Endothelial cell of umbilical vein (primary cell): ENCODE data around the gene CDC42EP5. TPM values are rescaled to one million over a fixed set of nuclear protein-coding genes. Genes with fewer than 3 reads are reported as not detected.

Source experiments
- BruUV-seq: library from RNA; stranded (reverse); fragments of 400-500 nt; replicated peaks from 2 replicates; lab custom pipeline; 2021; lab: Mats Ljungman, UMichigan
- CTCF ChIA-PET: fragments of 300-600, 350-600 bp; sonication (Branson Sonifier 250); formaldehyde crosslinking; loops from one replicate; lab custom pipeline; 2021; ENCODE audit warnings: antibody characterized with exemption, inconsistent platforms; lab: Charles Lee
- POLR2A ChIA-PET: fragments of 300-600, 350-600 bp; sonication (Branson Sonifier 250); formaldehyde crosslinking; loops from one replicate; lab custom pipeline; 2021; ENCODE audit warnings: antibody characterized with exemption, inconsistent platforms; lab: Charles Lee
- DNase-seq: peaks from one replicate; pipeline ENCODE4 v3.0.0-alpha.2; 2011; ENCODE audit warnings: low read depth, low spot score
- FAIRE-seq: peaks from 2 replicates; lab custom pipeline; 2011; peaks lifted over from hg19 to GRCh38; lab: Jason Lieb, UNC
- H2AFZ ChIP-seq: 2 replicates; pipeline ENCODE4 v1.6.0; 2012; ENCODE audit warnings: low read depth, low read length, control low read depth, inconsistent platforms
- H3K27ac ChIP-seq: 2 replicates; pipeline ENCODE4 v1.5.1; 2011; ENCODE audit warnings: low read depth, mild to moderate bottlenecking, control low read depth, low read length, moderate library complexity; ENCODE audit not compliant: insufficient read depth
- H3K27me3 ChIP-seq, 2 experiments: 2 replicates each; pipeline versions ENCODE4 v1.6.0 to v1.6.1; 2011; ENCODE audit warnings: low read length in 2 of 2, mixed read lengths in 1 of 2; ENCODE audit not compliant: control insufficient read depth in 2 of 2, insufficient read depth in 2 of 2
- H3K36me3 ChIP-seq, 2 experiments: 2 replicates in 1 of 2; 3 replicates in 1 of 2; pipeline ENCODE4 v1.5.1; 2011; ENCODE audit warnings: low read length in 2 of 2, mild to moderate bottlenecking in 1 of 2, moderate library complexity in 1 of 2; ENCODE audit not compliant: control insufficient read depth in 2 of 2, insufficient read depth in 2 of 2; ENCODE audit errors: extremely low read depth in 1 of 2
- H3K4me1 ChIP-seq: 3 replicates; pipeline ENCODE4 v1.5.1; 2011; ENCODE audit warnings: mild to moderate bottlenecking, low read length; ENCODE audit not compliant: control insufficient read depth, insufficient read depth; ENCODE audit errors: extremely low read depth
- H3K4me2 ChIP-seq: 2 replicates; pipeline ENCODE4 v1.6.1; 2011; ENCODE audit warnings: low read length, control low read depth, mixed read lengths; ENCODE audit not compliant: insufficient read depth
- H3K4me3 ChIP-seq, 3 experiments: fragments of 200-600 bp in 1 of 3; sonication (generic), shearing (Covaris generic) in 1 of 3; replicated peaks in 1 of 3; 2 replicates each; pipeline ENCODE4 v1.5.1; 2011 to 2016; ENCODE audit warnings: control low read depth in 3 of 3, low read length in 3 of 3, mild to moderate bottlenecking in 2 of 3, inconsistent platforms in 1 of 3, low read depth in 1 of 3, moderate library complexity in 1 of 3; ENCODE audit not compliant: insufficient read depth in 1 of 3
- H3K79me2 ChIP-seq: 2 replicates; pipeline ENCODE4 v1.6.0; 2012; ENCODE audit warnings: low read length, inconsistent platforms; ENCODE audit not compliant: control insufficient read depth, insufficient read depth
- H3K9ac ChIP-seq: replicated peaks from 2 replicates; pipeline ENCODE3; 2011; ENCODE audit warnings: low read length, control low read depth; ENCODE audit not compliant: insufficient read depth; ENCODE audit errors: extremely low read depth
- H3K9me1 ChIP-seq: replicated peaks from 3 replicates; pipeline ENCODE4 v1.6.0; 2011; ENCODE audit warnings: mild to moderate bottlenecking, low read length; ENCODE audit not compliant: control insufficient read depth, insufficient read depth; ENCODE audit errors: extremely low read depth
- H3K9me3 ChIP-seq: replicated peaks from 2 replicates; pipeline ENCODE4 v1.5.1; 2012; ENCODE audit warnings: low read length, inconsistent platforms; ENCODE audit not compliant: control insufficient read depth, insufficient read depth
- H4K20me1 ChIP-seq: replicated peaks from 2 replicates; pipeline ENCODE3; 2011; ENCODE audit warnings: mild to moderate bottlenecking, low read length; ENCODE audit not compliant: control insufficient read depth, insufficient read depth; ENCODE audit errors: extremely low read depth
- CTCF ChIP-seq, 2 donors: IDR thresholded peaks; 1 replicate in 1 of 2; 2 replicates in 1 of 2; pipeline ENCODE4 v1.5.1; 2011; ENCODE audit warnings: low read length in 2 of 2, mild to moderate bottlenecking in 2 of 2, moderate library complexity in 2 of 2, control low read depth in 1 of 2, inconsistent platforms in 1 of 2, low read depth in 1 of 2; ENCODE audit not compliant: insufficient read depth in 1 of 2; ENCODE audit errors: extremely low read depth in 1 of 2
- EZH2 ChIP-seq: IDR thresholded peaks from 2 replicates; pipeline ENCODE4 v1.6.1; 2012; ENCODE audit warnings: borderline replicate concordance, low read depth, mild to moderate bottlenecking, moderate library complexity, low read length, inconsistent platforms; ENCODE audit not compliant: severe bottlenecking
- FOS ChIP-seq: IDR thresholded peaks from 2 replicates; pipeline ENCODE4 v1.6.1; 2011; ENCODE audit warnings: mild to moderate bottlenecking, low read length, moderate library complexity, borderline replicate concordance; ENCODE audit not compliant: insufficient read depth
- GATA2 ChIP-seq: IDR thresholded peaks from 2 replicates; pipeline ENCODE4 v1.7.0; 2011; ENCODE audit warnings: low read depth, mild to moderate bottlenecking, moderate library complexity, mixed read lengths, low read length; ENCODE audit not compliant: insufficient read length, insufficient read depth
- JUN ChIP-seq: IDR thresholded peaks from 2 replicates; pipeline ENCODE4 v1.6.1; 2011; ENCODE audit warnings: borderline replicate concordance, low read depth; ENCODE audit not compliant: insufficient read length, insufficient read depth
- MAX ChIP-seq: IDR thresholded peaks from 2 replicates; pipeline ENCODE4 v1.6.1; 2011; ENCODE audit not compliant: insufficient read depth, insufficient read length
- MYC ChIP-seq: IDR thresholded peaks from one replicate; pipeline ENCODE4 v1.6.1; 2011; ENCODE audit warnings: mild to moderate bottlenecking, low read depth, low read length
- POLR2A ChIP-seq: IDR thresholded peaks from 2 replicates; pipeline ENCODE4 v1.6.1; 2012; ENCODE audit warnings: low read depth, mild to moderate bottlenecking, control low read depth, low read length
- POLR2AphosphoS5 ChIP-seq: IDR thresholded peaks from 2 replicates; pipeline ENCODE4 v1.6.1; 2012; ENCODE audit warnings: low read depth, mild to moderate bottlenecking, control low read depth, low read length, moderate library complexity; ENCODE audit not compliant: insufficient read depth
- dilution Hi-C: fragments of 300-500 bp; cut with MboI; formaldehyde crosslinking; loops from one replicate; pipeline ENCODE4 v1.15.0; 2019; ENCODE audit warnings: low sequenced_read_pairs; ENCODE audit not compliant: extremely low pct_ligation_motif_present
- intact Hi-C: fragments of 100-400 bp; cut with micrococcal nuclease; formaldehyde crosslinking; loops from one replicate; pipeline ENCODE4 v1.10.0; 2022
- polyA plus RNA-seq, 4 experiments: library from polyadenylated mRNA; depleted of rRNA in 3 of 4; stranded (reverse) in 3 of 4; unstranded in 1 of 4; fragments of >200 nt; gene quantifications; 2 replicates each; pipeline versions ENCODE4 v1.2.1 to v1.2.3, GENCODE V29; 2011 to 2012; ENCODE audit warnings: missing spikeins in 1 of 4
- total RNA-seq: library from RNA; stranded (reverse); gene quantifications from 2 replicates; pipeline ENCODE4 v1.2.3, GENCODE V29; 2021

The CDC42EP5 gene
- total and polyA plus RNA-seq, 2 donors (not counting 3 experiments of a cell fraction or from before 2014, with no cell fraction given), result 37.3 to 85.5 TPM

GRCh38 chr19:54424660-54425381 is 48.3 kb downstream of the CDC42EP5 start:
- TF ChIP-seq MAX (no peak), POLR2A (no peak), EZH2 (no peak), JUN (no peak), GATA2 (no peak), POLR2AphosphoS5 (no peak), MYC (no peak), FOS (no peak), CTCF (IDR thresholded peaks at IDR 0.05; ENCODE audit: extremely low read depth in 1 of 2, insufficient read depth in 1 of 2, low read depth in 1 of 2, low read length in 2 of 2) (no peak)
- intact Hi-C loops, result no loop called here
- POLR2A ChIA-PET, result no interaction called here

More at GRCh38 chr19:54424660-54425381, 48.3 kb downstream of the CDC42EP5 start:
- no peaks in the 10 kb centered on the region for H3K9me3 ChIP-seq
- CTCF ChIA-PET, result interaction anchor here (0.9 to 1.2 kb wide), 2 partner anchors 53 to 159 kb away, joined by 3 read pairs; no protein-coding TSS in a partner anchor
- peaks cover 10 to 16% of the 10 kb centered on the region in 2 experiments for H3K27me3 ChIP-seq
- no peaks in the 10 kb centered on the region for H4K20me1 ChIP-seq
- FAIRE-seq, result no peak
- H3K4me3 ChIP-seq, result no peak overlapping the region
- no peaks in the 10 kb centered on the region for H3K79me2 ChIP-seq
- H2AFZ ChIP-seq, result no peak overlapping the region
- no peak overlapping the region for H3K9ac ChIP-seq
- H3K9me1 ChIP-seq, result no peaks in the 10 kb centered on the region
- H3K4me2 ChIP-seq, result no peak overlapping the region
- no TSS peak for BruUV-seq
- DNase-seq, result no peak
- no peaks in the 10 kb centered on the region for H3K36me3 ChIP-seq
- dilution Hi-C loops, result no loop called here
- no peak overlapping the region for H3K27ac ChIP-seq
- H3K4me1 ChIP-seq, result no peaks in the 10 kb centered on the region
